Aorta (tissue), 5 donors: ENCODE results near the gene NCL. TPM values are rescaled to one million over a fixed set of nuclear protein-coding genes. Genes with fewer than 3 reads are reported as not detected.

Experiments used
- ATAC-seq: fragments of 200-7000 bp; cut with Tn5 transposase; one replicate; pipeline ENCODE4 v1.9.1; 2022; ENCODE audit warnings: moderate library complexity; ENCODE audit not compliant: low FRiP score
- DNase-seq, 2 donors: peaks; one replicate each; pipeline ENCODE4 v3.0.0-alpha.2; 2020
- H3K27ac ChIP-seq, 2 donors: one replicate each; pipeline ENCODE4 v1.5.1; 2013; ENCODE audit warnings: low read length in 2 of 2, mild to moderate bottlenecking in 2 of 2, moderate library complexity in 2 of 2, control low read depth in 1 of 2, inconsistent platforms in 1 of 2, low read depth in 1 of 2
- H3K27me3 ChIP-seq, 2 donors: one replicate each; pipeline ENCODE4 v1.6.1; 2013; ENCODE audit warnings: control low read depth in 1 of 2, low read length in 1 of 2, mild to moderate bottlenecking in 1 of 2, moderate library complexity in 1 of 2; ENCODE audit not compliant: insufficient read depth in 2 of 2, control insufficient read depth in 1 of 2
- H3K36me3 ChIP-seq, 2 donors: one replicate each; pipeline ENCODE4 v1.6.1; 2013; ENCODE audit warnings: control low read depth in 1 of 2, low read length in 1 of 2, mild to moderate bottlenecking in 1 of 2; ENCODE audit not compliant: insufficient read depth in 2 of 2, control insufficient read depth in 1 of 2
- H3K4me1 ChIP-seq, 2 donors: one replicate each; pipeline ENCODE4 v1.6.1; 2013; ENCODE audit warnings: low read length in 2 of 2, control low read depth in 1 of 2, mild to moderate bottlenecking in 1 of 2, moderate library complexity in 1 of 2; ENCODE audit not compliant: insufficient read depth in 2 of 2, control insufficient read depth in 1 of 2
- H3K4me3 ChIP-seq, 2 donors: one replicate each; pipeline ENCODE4 v1.5.1; 2013; ENCODE audit warnings: low read length in 2 of 2, control low read depth in 1 of 2, mild to moderate bottlenecking in 1 of 2
- H3K9me3 ChIP-seq: one replicate; pipeline ENCODE4 v1.6.1; 2013; ENCODE audit warnings: mild to moderate bottlenecking, low read length; ENCODE audit not compliant: control insufficient read depth
- WGBS, 2 donors: extraction: QIAGEN DNeasy Blood & Tissue Kit; methylation state at CpG; one replicate each; pipeline ENCODE4 v1.1.7; 2013; 5-methylcytosine and 5-hydroxymethylcytosine counted together
- intact Hi-C, 2 donors: fragments of 100-400 bp; cut with DNase I; formaldehyde crosslinking; loops; one replicate each; pipeline versions ENCODE4 v1.14.2 to v1.15.0; 2022
- polyA plus RNA-seq, 2 donors: library from polyadenylated mRNA; stranded (reverse); fragments of 200-250 nt; gene quantifications; one replicate each; pipeline ENCODE4 v1.2.3, GENCODE V29; 2013
- total RNA-seq, 2 donors: library from RNA; stranded (reverse); fragmentation: NEBNext Ultra II Directional; extraction: Animal tissue kit (Norgen Biotek cat#: 25700); gene quantifications; one replicate each; pipeline ENCODE4 v1.2.1, GENCODE V29; 2021
- donor health status: healthy with polysubstance abuse.
- donor health status: Bipolar disorder and iron deficiency.
- donor health status: DM: no; HTN: no; CAD: no.
- donor health status: DM: no; HTN: no; CAD: no.
- donor health status: DM: yes; HTN: yes; CAD: no.

The NCL gene
- total and polyA plus RNA-seq, 4 donors, result 178 to 408 (median 240) TPM

DNA sequence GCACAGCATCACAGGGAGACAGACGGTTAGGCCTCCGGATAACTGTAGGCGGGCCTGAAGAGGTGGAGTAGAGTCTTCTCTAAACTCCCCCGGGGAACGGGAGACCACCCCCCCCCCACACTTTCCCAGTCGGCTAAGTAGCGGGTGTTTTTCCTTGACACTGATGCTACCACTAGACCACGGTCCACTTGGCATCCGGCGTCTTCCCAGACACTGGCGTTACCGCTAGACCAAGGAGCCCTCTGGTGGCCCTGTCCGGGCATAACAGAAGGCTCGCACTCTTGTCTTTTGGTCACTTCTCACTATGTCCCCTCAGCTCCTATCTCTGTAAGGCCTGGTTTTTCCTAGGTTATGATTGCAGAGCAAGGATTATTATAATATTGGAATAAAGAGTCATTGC, 25.7 kb upstream of the NCL start:
- ATAC-seq (no peak), DNase-seq (peak in 1 of 2 donors; percentile 71)
- H3K27ac ChIP-seq, result no peak overlapping the region
- no peaks in the 10 kb centered on the region for H3K27me3 ChIP-seq
- no peaks in the 10 kb centered on the region for H3K4me1 ChIP-seq
- H3K36me3 ChIP-seq, result no peaks in the 10 kb centered on the region
- 77 to 82% methylated on average over 14 of the region's 14 CpGs for WGBS, 2 donors
- H3K9me3 ChIP-seq, result no peaks in the 10 kb centered on the region
- intact Hi-C loops, result no loop called here
- H3K4me3 ChIP-seq, result no peak overlapping the region

DNA sequence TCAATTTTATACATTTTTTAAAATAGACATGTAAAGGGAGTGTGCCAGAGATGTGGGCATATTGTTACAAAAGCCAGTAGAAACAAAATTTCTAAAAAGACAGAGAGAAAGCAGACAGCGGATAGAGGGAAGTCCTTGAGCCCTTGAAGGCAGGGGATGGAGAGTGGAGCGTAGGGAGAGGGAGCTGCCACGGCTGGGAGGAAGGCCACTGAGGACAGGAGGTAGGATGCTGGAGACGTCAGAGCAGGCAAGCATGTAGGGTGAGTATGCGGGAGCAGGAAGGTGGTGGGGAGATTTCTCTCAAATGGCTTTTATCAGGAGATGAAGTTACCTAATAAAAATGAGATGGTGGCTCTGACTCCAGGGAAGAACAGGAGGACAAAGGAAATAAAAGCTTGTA, 24.0 kb upstream of the NCL start:
- H3K9me3 ChIP-seq, result no peaks in the 10 kb centered on the region
- intact Hi-C loops, result no loop called here
- no peak overlapping the region for H3K27ac ChIP-seq
- no peaks in the 10 kb centered on the region for H3K27me3 ChIP-seq
- no peaks in the 10 kb centered on the region for H3K36me3 ChIP-seq
- 74 to 80% methylated on average over 5 of the region's 5 CpGs for WGBS, 2 donors
- ATAC-seq (no peak), DNase-seq (peak in 1 of 2 donors; percentile 11)
- H3K4me1 ChIP-seq, result no peaks in the 10 kb centered on the region
- no peak overlapping the region for H3K4me3 ChIP-seq

DNA sequence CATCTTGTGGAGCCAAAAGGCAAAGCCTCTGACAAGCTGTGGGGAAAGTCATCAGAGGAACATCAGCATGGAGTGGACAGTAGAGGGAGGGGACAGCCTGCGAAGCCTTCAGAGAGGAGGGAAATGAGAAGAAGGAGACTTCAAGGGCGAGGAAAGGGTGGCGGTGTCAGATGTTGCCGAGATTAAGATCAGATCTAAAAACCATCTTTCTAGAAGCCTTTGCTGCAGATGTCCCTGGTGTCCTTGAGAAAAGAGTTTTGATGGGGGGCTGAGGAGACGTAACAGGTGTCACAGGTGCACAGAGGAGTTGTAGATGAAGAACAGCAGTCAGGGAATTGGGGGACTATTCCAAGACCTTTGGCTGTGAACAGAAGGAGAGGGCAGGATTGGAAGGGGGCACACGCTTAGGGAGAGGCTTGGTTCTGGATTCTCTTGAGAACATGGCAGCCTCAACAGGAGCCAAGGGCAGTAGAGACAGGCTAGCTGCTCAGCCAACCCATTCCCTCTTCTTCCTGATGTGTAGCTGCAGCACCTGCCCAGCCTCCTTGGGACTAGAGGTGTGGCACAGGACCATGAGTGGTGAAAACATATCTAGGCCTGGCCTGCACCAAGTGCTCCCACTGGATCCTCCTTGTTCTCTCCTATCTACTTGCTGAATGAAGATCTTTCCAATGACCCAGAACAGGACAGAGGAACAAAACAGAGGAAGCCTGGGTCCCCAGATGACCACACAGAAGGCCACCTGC, 22.7 kb upstream of the NCL start:
- H3K4me1 ChIP-seq, result no peaks in the 10 kb centered on the region
- ATAC-seq, result no peak
- intact Hi-C loops, result no loop called here
- H3K9me3 ChIP-seq, result no peaks in the 10 kb centered on the region
- no peak overlapping the region for H3K27ac ChIP-seq
- H3K27me3 ChIP-seq, result no peaks in the 10 kb centered on the region
- no peak overlapping the region for H3K4me3 ChIP-seq
- WGBS, 2 donors, result 92 to 95% methylated on average over 6 of the region's 6 CpGs
- H3K36me3 ChIP-seq, result no peaks in the 10 kb centered on the region
- DNase-seq, result no peak

DNA sequence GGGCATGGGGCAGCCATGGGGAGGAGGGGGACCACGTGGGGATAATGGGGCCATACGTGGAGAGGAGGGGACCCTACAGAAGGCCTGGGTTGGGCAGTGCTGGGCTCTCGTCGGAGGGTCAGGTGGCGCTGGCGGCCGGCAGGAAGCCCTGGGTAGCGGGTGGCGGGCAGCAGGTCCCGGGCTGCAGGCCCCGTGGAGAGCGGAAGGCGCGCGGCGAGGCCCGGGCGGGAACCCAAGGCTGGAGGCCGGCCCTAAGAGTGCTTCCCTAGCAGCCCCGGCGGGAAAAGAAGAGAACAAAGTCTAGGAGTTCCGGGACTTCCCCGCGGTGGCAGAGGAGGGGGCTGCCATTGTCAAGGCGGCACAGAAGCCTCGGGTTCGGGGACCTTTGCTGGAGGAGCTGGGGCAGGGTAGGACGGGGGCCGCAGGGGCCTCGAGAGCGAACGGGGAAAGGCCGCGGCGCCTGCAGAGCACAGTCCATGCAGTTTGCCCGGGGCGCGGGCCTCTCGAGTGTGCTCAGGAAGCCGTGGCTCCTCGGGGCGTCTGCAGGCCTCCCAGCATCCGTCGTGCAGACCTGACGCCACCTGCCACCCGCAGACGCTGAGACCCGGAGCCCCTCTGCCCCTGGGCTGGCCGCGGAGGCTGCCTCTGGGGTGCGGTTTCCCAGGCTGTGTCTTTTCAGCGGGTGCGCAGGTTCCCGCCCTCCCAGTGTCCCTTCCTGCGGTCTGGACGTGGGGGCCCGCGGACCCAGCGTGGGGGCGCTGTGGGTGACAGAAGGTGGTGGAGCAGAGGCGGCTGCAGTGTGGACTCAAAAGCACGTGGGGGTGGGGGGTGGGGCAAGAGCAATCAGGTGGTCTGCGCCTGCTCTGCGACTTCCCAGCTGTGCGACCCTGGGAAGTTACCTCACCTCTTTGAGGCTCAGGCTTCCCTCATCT, 19.4 kb upstream of the NCL start:
- 22 to 29% methylated on average over 58 to 65 of the region's 65 CpGs for WGBS, 2 donors
- peak overlapping the region; percentile 24 to 29 for H3K27ac ChIP-seq
- peak overlapping the region; percentile 9 to 24 for H3K4me3 ChIP-seq
- peak; percentile 86 for ATAC-seq
- no peaks in the 10 kb centered on the region for H3K36me3 ChIP-seq
- no peaks in the 10 kb centered on the region for H3K27me3 ChIP-seq
- intact Hi-C loops, result loop anchor here (1.0 to 5.0 kb wide), 2 partner anchors 74 kb away; no protein-coding TSS in a partner anchor
- DNase-seq, result peak; percentile 55 to 81
- no peaks in the 10 kb centered on the region for H3K9me3 ChIP-seq
- no peaks in the 10 kb centered on the region for H3K4me1 ChIP-seq

DNA sequence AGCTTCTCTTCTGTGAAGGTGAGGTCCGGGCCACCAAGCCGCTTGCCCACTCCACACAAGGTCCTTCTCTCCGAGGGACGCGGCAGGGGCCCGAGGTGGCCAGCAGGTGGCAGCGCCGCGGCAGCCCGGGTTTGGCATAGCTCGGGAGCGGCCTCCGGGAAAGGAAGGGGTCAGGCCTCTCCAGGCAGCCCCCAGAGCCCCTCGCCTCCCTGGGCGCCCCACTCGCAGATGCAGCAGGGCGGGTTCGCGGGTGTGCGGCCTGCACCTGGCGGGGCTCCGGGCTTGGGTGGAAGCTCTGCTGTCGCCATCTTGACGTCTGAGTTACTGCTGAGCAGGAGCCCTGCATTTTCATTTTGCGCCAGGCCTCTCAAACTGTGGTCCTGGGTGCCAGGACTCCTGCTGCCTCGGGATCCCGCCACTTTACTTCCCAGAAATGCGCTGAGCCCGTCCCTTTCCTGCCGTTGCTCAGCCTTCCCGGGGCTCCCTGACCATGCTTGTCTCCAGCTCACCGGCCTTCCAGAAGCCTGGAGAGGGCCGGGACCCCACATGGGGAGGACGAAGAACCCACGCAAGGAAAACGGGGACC, 18.6 kb upstream of the NCL start:
- intact Hi-C loops, result loop anchor here (1.0 to 5.0 kb wide), 2 partner anchors 74 kb away; no protein-coding TSS in a partner anchor
- no peaks in the 10 kb centered on the region for H3K27me3 ChIP-seq
- ATAC-seq, result peak; percentile 92
- H3K4me1 ChIP-seq, result no peaks in the 10 kb centered on the region
- H3K36me3 ChIP-seq, result no peaks in the 10 kb centered on the region
- WGBS, 2 donors, result 10 to 12% methylated on average over 36 of the region's 36 CpGs
- DNase-seq, result peak; percentile 85 to 94
- H3K27ac ChIP-seq, result peak overlapping the region; percentile 24 to 29
- no peaks in the 10 kb centered on the region for H3K9me3 ChIP-seq
- peak overlapping the region; percentile 9 to 24 for H3K4me3 ChIP-seq

DNA sequence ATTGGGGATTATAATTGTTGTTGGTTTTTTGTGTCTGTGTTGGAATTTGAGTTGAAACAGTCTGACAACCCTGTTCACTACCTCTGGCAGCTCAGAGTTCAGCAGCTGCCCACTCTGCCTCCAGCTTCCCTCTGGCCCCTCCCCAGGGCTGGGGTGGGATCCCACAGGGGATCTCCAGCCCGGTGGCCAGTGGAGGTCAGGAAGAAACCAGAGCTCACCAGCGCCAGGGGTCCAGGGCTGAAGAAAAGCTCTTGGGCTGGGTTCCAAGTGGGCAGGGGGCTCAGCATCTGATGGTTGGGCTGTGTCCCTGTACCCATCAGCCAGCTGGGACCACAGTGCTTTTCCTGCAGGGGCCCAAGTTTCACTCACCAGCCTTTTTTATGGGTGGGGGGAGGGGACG, 16.5 kb upstream of the NCL start:
- no peak overlapping the region for H3K4me3 ChIP-seq
- no peaks in the 10 kb centered on the region for H3K36me3 ChIP-seq
- no peaks in the 10 kb centered on the region for H3K4me1 ChIP-seq
- no peak for ATAC-seq
- intact Hi-C loops, result loop anchor here in 1 of 2 donors (5.0 kb wide), 1 partner anchor 77 kb away; no protein-coding TSS in a partner anchor
- 66 to 72% methylated on average over 3 of the region's 3 CpGs for WGBS, 2 donors
- no peaks in the 10 kb centered on the region for H3K27me3 ChIP-seq
- H3K9me3 ChIP-seq, result no peaks in the 10 kb centered on the region
- H3K27ac ChIP-seq, result no peak overlapping the region
- DNase-seq, result no peak

DNA sequence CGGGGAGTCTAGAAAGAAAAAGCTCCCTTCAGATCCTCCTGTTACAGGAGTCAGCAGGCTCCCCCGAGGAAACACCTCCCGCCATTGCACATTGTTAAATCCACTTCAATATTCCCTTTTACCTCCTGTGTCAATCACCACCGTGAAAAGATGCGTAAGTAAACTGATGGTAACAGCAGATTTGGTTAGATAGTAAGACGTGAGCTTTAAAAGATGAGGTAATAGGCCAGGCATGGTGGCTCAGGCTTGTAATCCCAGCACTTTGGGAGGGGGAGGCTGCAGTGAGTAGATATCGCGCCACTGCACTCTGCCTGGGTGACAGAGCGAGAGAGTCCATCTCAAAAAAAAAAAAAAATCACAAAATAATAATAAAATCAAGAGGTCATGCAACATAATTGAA, 15.2 kb upstream of the NCL start:
- Histone ChIP-seq H3K4me1 (no peaks in the 10 kb centered on the region), H3K27ac (no peak overlapping the region), H3K36me3 (no peaks in the 10 kb centered on the region), H3K4me3 (no peak overlapping the region), H3K27me3 (no peaks in the 10 kb centered on the region), H3K9me3 (no peaks in the 10 kb centered on the region)
- ATAC-seq, result no peak
- no peak for DNase-seq
- intact Hi-C loops, result no loop called here
- WGBS, 2 donors, result 87 to 88% methylated on average over 9 of the region's 9 CpGs

DNA sequence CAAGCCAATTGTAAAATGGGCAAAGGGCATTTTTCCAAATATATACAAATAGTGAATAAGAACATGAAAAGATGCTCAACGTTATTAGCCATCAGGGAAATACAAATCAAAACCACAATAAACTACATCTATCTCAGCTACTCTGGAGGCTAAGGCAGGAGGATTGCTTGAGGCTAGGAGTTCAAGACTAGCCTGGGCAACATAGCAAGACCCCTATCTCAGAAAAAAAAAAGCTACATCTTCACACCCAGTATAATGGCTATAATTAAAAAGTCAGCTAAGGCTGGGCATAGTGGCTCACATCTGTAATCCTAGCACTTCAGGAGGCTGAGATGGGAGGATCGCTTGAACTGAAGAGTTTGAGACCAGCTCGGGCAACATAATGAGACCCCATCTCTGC, 12.6 kb upstream of the NCL start:
- no peak for DNase-seq
- H3K4me3 ChIP-seq, result no peak overlapping the region
- no peaks in the 10 kb centered on the region for H3K36me3 ChIP-seq
- H3K9me3 ChIP-seq, result no peaks in the 10 kb centered on the region
- 82 to 88% methylated on average over 3 of the region's 3 CpGs for WGBS, 2 donors
- H3K27me3 ChIP-seq, result no peaks in the 10 kb centered on the region
- no peak overlapping the region for H3K27ac ChIP-seq
- no peak for ATAC-seq
- intact Hi-C loops, result no loop called here
- no peaks in the 10 kb centered on the region for H3K4me1 ChIP-seq
